Measurements from ENCODE around the gene MCTP1.
"Not testable (repeated sequence)": the region's sequence is repeated elsewhere in the genome, so short reads cannot be mapped to it uniquely, and the experiment has no call there.

The MCTP1 gene

DNA sequence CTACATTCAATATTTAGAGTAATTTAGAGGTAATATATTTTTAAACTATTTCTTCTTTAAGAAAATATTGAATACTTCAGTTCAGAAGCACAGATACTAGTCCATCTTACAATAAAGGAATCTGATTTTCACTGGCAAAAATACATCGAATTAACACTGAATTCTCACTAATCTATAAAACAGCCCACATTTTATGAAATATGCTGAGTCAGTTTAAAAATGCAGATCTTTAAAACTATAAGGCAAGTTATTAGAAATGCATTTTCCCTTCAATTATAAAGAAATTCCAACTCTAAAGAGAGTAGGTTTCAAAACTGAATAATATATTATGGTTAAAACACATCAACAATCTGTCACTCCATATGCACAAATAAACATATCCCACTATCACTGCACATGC, 433.9 kb downstream of the MCTP1 start:
- DNase-seq, result no peak

DNA sequence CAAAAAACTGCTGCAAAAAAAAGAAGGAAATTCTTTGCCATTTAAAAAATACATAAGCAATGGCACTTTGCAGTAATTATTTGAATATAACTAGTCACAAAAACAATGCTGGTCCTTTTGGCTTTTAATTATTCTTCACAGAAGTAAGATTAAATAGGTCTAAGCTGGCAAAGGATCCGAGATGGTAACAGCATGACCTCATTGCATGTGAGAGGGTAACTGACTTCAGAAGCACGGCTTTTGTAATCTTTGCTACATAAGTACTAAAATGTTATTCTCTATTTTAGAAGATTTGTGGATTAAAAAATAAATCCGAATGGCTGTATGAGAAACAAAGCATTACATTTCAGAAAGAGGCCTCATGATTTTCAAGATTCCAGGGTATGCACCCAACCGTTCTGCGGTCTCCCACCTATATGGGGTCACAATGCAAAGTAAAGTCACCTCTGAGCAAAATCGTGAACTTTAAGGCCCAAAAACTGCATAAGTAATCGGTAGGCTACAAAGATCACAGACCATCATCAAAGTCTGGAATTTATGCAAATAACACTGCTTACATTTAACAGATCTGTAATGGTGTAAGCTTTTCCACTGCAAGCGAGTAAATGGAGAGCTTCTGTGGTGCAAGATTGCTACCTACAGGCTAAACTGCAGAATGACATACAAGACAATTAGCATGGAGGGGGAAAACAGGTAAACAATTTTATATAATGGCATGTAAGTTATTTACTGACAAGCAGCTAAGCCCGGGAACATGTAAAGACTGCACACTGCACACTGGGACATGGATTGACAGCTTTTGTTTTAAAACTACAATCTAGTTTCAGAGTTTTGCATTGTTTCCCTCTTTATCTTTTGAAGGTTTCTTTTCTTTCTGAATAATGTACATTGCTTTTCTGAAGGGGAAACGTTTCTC, 434.8 kb downstream of the MCTP1 start:
- DNase-seq, result peak; percentile 51

DNA sequence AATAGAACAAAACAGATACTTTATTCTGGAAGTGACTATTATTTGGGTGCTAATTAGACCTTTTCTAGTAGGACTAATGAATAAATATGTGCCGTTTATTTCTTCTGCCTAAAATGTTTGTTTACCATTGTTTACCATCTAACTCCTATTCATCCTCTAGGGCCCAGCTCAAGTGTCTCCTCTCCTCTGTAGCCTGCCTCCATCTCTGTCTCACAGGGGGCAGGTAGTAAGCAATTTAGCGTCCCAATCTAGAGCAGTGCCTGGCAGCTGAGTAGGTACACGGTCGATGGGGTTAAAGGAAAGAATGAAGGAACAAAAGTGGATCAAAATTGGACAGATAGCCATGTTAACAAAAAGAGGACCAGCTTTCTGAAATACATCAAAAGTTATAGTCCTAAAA, 435.6 kb downstream of the MCTP1 start:
- DNase-seq, result no peak

DNA sequence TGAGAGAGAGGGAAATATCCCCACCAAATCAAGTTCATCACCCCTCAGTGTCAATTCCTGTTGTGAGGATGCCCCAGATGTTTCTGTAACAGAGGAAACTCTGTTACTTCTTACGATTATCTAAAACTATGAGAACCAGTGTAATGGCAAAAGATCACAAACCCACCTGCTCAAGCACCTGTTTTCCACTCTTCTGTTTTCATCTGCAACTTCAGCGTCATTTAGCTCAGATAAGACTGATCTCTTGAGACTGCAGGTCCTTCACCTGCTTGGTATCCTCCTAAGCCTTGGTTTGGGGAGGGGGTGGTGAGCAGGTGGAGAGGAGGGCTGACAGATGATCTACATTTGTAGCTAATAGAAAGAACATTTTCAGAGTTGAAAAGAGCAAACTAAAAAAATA, 437.2 kb downstream of the MCTP1 start:
- DNase-seq, result no peak

DNA sequence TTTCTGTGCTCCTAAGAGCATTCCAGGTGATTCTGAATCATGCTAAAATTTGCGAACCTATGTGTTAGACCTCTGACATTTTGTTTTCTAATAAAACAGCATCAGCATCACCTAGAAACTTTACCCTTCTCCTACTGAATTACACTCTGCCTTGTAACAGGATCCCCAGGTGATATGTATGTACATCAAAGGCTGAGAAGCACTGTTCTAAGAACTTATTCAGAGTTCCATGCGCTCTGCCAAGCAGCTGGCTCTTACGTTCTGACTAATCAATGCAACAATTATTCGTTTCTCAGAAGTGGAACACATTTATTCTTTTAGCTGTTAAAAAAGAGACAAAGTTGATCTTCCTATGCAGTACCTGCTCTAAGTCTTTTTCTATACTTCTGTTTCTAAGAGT, 437.9 kb downstream of the MCTP1 start:
- no peak for DNase-seq

DNA sequence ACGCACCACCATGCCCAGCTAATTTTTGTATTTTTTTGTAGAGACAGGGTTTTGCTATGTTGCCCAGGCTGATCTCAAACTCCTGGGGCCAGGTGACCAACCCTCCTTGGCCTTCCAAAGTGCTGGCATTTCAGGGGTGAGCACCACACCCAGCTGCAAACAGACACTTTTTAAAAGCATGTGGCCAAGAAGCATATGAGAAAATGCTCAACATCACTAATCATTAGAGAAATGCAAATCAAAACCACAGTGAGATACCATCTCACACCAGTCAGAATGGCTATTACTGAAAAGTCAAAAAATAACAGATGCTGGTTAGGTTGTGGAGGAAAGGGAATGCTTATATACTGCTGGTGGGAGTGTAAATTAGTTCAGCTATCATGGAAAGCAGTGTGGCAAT, 439.2 kb downstream of the MCTP1 start:
- DNase-seq, result not testable (repeated sequence)

DNA sequence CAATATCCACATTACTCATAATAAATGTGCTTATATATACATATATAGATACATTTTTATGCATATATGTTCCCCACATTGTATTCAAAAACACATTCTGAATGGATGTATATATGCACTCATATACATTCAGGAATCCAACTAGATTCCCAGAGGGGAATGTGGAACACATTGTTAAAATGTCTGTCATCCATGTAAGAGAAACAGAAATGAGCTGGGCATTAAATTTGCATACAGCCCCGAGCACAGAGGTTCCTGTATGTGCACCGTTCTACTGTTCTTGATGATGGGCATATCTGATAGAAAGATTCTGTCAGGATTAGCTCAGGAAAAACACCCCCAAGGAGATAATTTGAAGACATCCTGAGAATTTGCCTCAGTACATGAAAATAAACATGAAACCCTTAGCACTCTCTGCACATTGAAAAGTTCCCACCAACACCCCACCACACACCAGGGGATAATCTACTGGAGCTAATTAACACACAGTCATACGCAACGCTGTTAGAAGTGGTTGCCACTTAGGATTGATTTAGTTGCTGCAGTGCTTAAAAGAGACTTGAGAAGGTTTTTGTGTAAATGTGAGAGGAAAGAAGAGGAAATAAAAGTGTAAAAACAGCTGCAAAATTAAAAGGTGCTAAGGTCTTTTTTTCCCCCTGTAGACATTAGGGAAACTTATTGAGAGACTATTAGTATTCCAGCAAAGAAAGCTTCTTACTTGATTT, 443.1 kb downstream of the MCTP1 start:
- DNase-seq, result no peak

GRCh38 chr5:94833851-94834250, 451.0 kb downstream of the MCTP1 start:
- no peak for DNase-seq

DNA sequence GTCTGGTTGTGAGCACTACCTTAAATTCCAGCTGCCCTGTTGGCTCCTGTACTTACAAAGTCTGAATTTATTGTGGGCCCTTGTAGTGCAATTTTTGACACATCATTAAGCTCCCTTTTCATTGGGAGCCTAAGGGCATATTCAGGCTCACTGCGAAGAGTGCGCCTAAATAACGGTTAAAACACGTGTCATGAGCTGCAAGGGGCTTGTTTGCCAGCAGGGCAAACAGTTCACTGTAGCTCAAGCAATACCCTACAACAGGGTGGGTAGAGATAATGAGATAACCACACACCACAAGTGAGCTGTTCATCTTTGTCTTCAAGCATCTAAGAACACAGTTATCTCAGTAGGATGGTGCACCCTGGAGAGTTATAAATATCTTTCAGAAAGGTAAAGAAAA, 452.2 kb downstream of the MCTP1 start:
- DNase-seq, result no peak

- DNase-seq, result no peak
These were observed 454.4 kb downstream of the MCTP1 start for GRCh38 chr5:94830520-94830919.

GRCh38 chr5:94828222-94828621, 456.7 kb downstream of the MCTP1 start:
- not testable (repeated sequence) for DNase-seq

DNA sequence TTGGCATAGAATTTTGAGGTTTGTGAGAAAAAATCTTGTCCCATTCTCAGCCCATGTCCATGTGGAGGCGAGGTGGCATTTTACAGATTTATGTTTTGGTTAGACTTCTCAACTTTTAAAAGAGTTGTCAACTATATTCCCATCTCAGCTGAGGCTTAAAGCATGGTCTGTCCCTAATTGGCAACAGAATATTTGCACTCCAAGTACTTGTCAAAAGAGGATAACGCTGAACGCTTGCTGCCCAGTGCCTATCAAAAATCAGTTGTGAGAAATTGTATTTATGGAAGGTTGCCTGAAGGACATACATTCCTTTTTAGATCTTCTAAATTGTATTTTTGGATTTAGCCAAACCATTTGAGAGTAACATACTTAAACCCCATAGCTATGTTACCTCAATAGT, 464.4 kb downstream of the MCTP1 start:
- no peak for DNase-seq

- DNase-seq, result no peak
These were observed 466.0 kb downstream of the MCTP1 start for GRCh38 chr5:94818904-94819303.

DNA sequence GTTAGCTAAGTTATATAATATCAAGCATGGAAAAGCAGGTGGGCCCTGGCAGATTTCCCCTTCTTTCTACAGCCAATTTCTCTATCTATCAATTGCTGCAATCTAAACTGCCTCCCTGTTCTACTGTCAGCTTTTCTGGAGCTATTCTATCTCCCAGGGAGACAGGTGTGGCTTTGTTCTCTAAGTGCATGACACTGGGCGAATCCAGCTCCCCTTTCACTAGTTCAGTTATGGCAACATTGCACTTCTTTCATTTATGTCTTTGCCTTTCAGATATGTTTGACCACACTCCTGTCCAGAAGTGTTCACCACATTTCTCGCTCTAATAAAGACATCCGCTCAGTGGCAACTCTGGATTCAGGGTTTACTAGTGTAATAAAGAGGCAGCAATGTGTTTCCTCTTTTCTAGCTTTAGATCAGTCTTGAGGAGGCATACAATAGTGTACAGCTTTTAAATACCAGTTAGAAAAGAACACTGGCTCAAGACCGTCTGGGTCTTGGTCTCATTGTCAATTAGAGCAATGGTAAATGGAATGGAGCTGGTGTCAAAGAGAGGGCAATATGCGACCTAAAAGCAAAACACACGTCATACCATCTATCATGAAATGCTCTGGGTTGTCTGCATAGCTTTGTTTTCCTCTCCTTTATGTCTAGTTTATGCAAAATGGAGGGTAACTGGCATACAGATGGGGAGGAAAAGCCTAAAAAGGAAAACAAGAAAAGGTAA, 469.4 kb downstream of the MCTP1 start:
- peak; percentile 48 for DNase-seq

- DNase-seq, result no peak
These were observed 472.7 kb downstream of the MCTP1 start for GRCh38 chr5:94812232-94812631.

- no peak for DNase-seq
These were observed 473.6 kb downstream of the MCTP1 start for GRCh38 chr5:94811331-94811730.

- no peak for DNase-seq
These were observed 474.0 kb downstream of the MCTP1 start for GRCh38 chr5:94810877-94811276.

DNA sequence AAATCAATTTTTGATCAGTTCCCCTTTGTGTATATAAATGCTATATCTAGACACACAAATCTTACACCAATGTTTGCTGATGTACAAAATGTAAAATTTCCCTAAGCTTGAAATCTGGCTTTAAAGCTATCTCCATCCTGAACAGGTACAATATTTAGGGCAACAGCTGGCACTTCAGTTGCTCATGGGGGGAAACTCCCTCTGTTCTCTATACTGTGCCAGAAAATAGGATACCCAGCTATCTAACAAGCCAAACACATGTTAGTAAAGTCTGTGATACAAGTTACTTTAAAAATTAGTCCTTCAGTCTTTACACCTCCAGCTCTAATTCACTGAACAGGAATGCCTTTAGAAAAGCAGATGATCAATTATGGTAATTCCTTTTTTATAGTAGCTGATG, 474.6 kb downstream of the MCTP1 start:
- DNase-seq, result no peak

- DNase-seq, result no peak
These were observed 476.4 kb downstream of the MCTP1 start for GRCh38 chr5:94808497-94808896.

GRCh38 chr5:94807985-94808384, 476.9 kb downstream of the MCTP1 start:
- no peak for DNase-seq

- DNase-seq, result no peak
These were observed 482.4 kb downstream of the MCTP1 start for GRCh38 chr5:94802450-94802849.

GRCh38 chr5:94796586-94796985, 488.3 kb downstream of the MCTP1 start:
- no peak for DNase-seq

GRCh38 chr5:94793816-94794198, 491.1 kb downstream of the MCTP1 start:
- DNase-seq, result no peak
